ENCODE measurements around the gene AGRN. TPM values are rescaled to one million over a fixed set of nuclear protein-coding genes. Genes with fewer than 3 reads are reported as not detected.

AGRN gene
- total RNA-seq, 1 donor from 2014 or later = 203 TPM

GRCh38 chr1:995665-996633 is 24.0 kb upstream of the AGRN start:
- H3K27me3 Mint-ChIP-seq (ENCODE audit: low read depth) = peaks cover 43% of the 10 kb centered on the region
- H3K27ac Mint-ChIP-seq (ENCODE audit: unreplicated experiment) = no peak overlapping the region
- H3K9me3 Mint-ChIP-seq = peaks cover 3% of the 10 kb centered on the region
- peaks cover 3% of the 10 kb centered on the region for H3K36me3 Mint-ChIP-seq (ENCODE audit: low read depth)
- no peak for DNase-seq (ENCODE audit: low read depth, low spot score)
- H3K4me3 Mint-ChIP-seq = peak overlapping the region; percentile 74
- TF ChIP-seq CTCF (conservative IDR thresholded peaks at IDR 0.05) = no peak
- H3K4me1 Mint-ChIP-seq = peaks cover 8% of the 10 kb centered on the region

- Mint-ChIP-seq H3K27ac (ENCODE audit: unreplicated experiment) (no peak overlapping the region), H3K36me3 (ENCODE audit: low read depth) (peaks cover 3% of the 10 kb centered on the region), H3K27me3 (ENCODE audit: low read depth) (peaks cover 40% of the 10 kb centered on the region), H3K4me1 (peaks cover 8% of the 10 kb centered on the region), H3K9me3 (peaks cover 3% of the 10 kb centered on the region), H3K4me3 (peak overlapping the region; percentile 69)
- no peak for DNase-seq (ENCODE audit: low read depth, low spot score)
- TF ChIP-seq CTCF (conservative IDR thresholded peaks at IDR 0.05) = no peak
Observed at GRCh38 chr1:996851-997712, 22.8 kb upstream of the AGRN start.

GRCh38 chr1:997713-997992 is 22.3 kb upstream of the AGRN start:
- DNase-seq (ENCODE audit: low read depth, low spot score) = no peak
- Mint-ChIP-seq H3K36me3 (ENCODE audit: low read depth) (peaks cover under 1% of the 10 kb centered on the region), H3K27ac (ENCODE audit: unreplicated experiment) (no peak overlapping the region), H3K27me3 (ENCODE audit: low read depth) (peaks cover 38% of the 10 kb centered on the region), H3K9me3 (peaks cover under 1% of the 10 kb centered on the region), H3K4me1 (peaks cover 8% of the 10 kb centered on the region), H3K4me3 (no peak overlapping the region)
- TF ChIP-seq CTCF (conservative IDR thresholded peaks at IDR 0.05) = no peak

- H3K4me3 Mint-ChIP-seq = no peak overlapping the region
- no peak overlapping the region for H3K27ac Mint-ChIP-seq (ENCODE audit: unreplicated experiment)
- no peak for TF ChIP-seq CTCF (conservative IDR thresholded peaks at IDR 0.05)
- H3K9me3 Mint-ChIP-seq = no peaks in the 10 kb centered on the region
- DNase-seq (ENCODE audit: low read depth, low spot score) = no peak
- no peaks in the 10 kb centered on the region for H3K36me3 Mint-ChIP-seq (ENCODE audit: low read depth)
- H3K4me1 Mint-ChIP-seq = peaks cover 8% of the 10 kb centered on the region
- peaks cover 38% of the 10 kb centered on the region for H3K27me3 Mint-ChIP-seq (ENCODE audit: low read depth)
Observed at GRCh38 chr1:997993-998744, 21.8 kb upstream of the AGRN start.

- peak overlapping the region; percentile 51 for H3K4me3 Mint-ChIP-seq
- no peak for TF ChIP-seq CTCF (conservative IDR thresholded peaks at IDR 0.05)
- peaks cover 39% of the 10 kb centered on the region for H3K27me3 Mint-ChIP-seq (ENCODE audit: low read depth)
- H3K36me3 Mint-ChIP-seq (ENCODE audit: low read depth) = no peaks in the 10 kb centered on the region
- no peak for DNase-seq (ENCODE audit: low read depth, low spot score)
- no peaks in the 10 kb centered on the region for H3K9me3 Mint-ChIP-seq
- peaks cover 8% of the 10 kb centered on the region for H3K4me1 Mint-ChIP-seq
- H3K27ac Mint-ChIP-seq (ENCODE audit: unreplicated experiment) = no peak overlapping the region
Observed at GRCh38 chr1:998745-998994, 21.2 kb upstream of the AGRN start.

Data from neural crest cell (in vitro differentiated cells).